ENCODE results near the gene APC2. TPM values are rescaled to one million over a fixed set of nuclear protein-coding genes. Genes with fewer than 3 reads are reported as not detected.

Gene APC2
- total RNA-seq, 4 donors from 2014 or later: 0.02 to 1.2 (median 0.35) TPM

DNA sequence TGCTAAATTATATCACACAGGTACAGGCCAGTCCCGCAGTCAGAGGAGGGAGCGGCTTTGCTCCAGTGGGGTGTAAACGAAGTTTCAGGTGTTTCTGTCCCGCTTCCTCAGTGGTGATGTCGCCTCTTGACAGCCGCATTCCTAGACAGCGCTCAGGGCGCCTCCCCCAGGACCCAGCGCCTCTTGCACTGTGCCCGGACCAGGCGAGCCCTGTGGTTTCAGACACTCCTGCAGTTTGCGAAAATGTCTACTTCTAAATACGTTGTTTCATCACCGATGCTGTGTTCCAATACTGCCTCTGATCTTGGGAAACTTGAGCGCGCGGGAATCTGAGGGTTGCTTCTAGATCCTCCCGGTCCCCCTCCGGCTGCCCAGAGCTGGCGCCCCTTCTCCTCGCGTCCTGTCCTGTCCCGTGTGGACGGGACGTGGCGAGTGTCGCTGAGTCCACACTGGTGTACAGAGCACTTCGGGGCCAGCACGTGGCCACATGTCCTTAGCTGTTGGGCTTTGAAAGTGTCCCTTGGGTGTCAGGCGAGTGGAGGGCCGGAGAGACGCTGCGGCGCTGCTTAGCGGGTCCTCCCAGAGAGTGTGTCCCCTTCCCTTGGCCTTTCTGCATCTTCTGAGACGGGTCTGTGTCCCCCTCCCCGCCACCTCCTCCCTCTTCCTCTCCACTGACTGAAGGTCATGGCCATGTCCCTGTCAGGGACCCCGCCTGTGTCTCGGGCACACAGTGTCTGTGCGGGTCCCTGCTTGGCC lies 26.3 kb upstream of the APC2 start:
- Histone ChIP-seq H3K27me3 (no peaks in the 10 kb centered on the region), H3K9me3 (no peaks in the 10 kb centered on the region), H3K4me1 (peaks cover 0 to 10% (median 0%) of the 10 kb centered on the region in 3 donors), H3K27ac (no peak overlapping the region), H3K4me3 (no peak overlapping the region), H3K36me3 (peaks cover 0 to 100% of the 10 kb centered on the region in 2 donors)
- TF ChIP-seq, protein P1, sequence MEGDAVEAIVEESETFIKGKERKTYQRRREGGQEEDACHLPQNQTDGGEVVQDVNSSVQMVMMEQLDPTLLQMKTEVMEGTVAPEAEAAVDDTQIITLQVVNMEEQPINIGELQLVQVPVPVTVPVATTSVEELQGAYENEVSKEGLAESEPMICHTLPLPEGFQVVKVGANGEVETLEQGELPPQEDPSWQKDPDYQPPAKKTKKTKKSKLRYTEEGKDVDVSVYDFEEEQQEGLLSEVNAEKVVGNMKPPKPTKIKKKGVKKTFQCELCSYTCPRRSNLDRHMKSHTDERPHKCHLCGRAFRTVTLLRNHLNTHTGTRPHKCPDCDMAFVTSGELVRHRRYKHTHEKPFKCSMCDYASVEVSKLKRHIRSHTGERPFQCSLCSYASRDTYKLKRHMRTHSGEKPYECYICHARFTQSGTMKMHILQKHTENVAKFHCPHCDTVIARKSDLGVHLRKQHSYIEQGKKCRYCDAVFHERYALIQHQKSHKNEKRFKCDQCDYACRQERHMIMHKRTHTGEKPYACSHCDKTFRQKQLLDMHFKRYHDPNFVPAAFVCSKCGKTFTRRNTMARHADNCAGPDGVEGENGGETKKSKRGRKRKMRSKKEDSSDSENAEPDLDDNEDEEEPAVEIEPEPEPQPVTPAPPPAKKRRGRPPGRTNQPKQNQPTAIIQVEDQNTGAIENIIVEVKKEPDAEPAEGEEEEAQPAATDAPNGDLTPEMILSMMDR (IDR thresholded peaks at IDR 0.05): no peak
- ATAC-seq: no peak
- 85 to 88% methylated on average over 12 to 16 of the region's 40 CpGs for WGBS, 2 donors (ENCODE audit: low coverage in 1 of 2)

- peaks cover 0 to 2% (median 0%) of the 10 kb centered on the region in 3 donors for H3K4me1 ChIP-seq
- H3K4me3 ChIP-seq: no peak overlapping the region
- H3K36me3 ChIP-seq: peaks cover 0 to 100% of the 10 kb centered on the region in 2 donors
- 76 to 85% methylated on average over 14 to 25 of the region's 42 CpGs for WGBS, 2 donors (ENCODE audit: low coverage in 1 of 2)
- no peaks in the 10 kb centered on the region for H3K27me3 ChIP-seq
- no peaks in the 10 kb centered on the region for H3K9me3 ChIP-seq
- H3K27ac ChIP-seq: no peak overlapping the region
- ATAC-seq: no peak
- TF ChIP-seq POLR2A (IDR thresholded peaks at IDR 0.05): no peak
- TF ChIP-seq POLR2AphosphoS5 (IDR thresholded peaks at IDR 0.05): no peak
- TF ChIP-seq, protein P1 (IDR thresholded peaks at IDR 0.05): no peak
- no peak for TF ChIP-seq EP300 (IDR thresholded peaks at IDR 0.05)
Observed at GRCh38 chr19:1424192-1424955, 25.5 kb upstream of the APC2 start.

GRCh38 chr19:1425102-1425837 lies 24.7 kb upstream of the APC2 start:
- Histone ChIP-seq H3K27me3 (no peaks in the 10 kb centered on the region), H3K9me3 (no peaks in the 10 kb centered on the region), H3K27ac (no peak overlapping the region), H3K36me3 (peaks cover 0 to 100% of the 10 kb centered on the region in 2 donors), H3K4me1 (no peaks in the 10 kb centered on the region), H3K4me3 (no peak overlapping the region)
- ATAC-seq: no peak
- TF ChIP-seq EP300 (IDR thresholded peaks at IDR 0.05) (no peak), POLR2A (IDR thresholded peaks at IDR 0.05) (no peak), POLR2AphosphoS5 (IDR thresholded peaks at IDR 0.05) (no peak)
- TF ChIP-seq, protein P1 (IDR thresholded peaks at IDR 0.05): no peak
- 75 to 77% methylated on average over 10 to 13 of the region's 33 CpGs for WGBS, 2 donors (ENCODE audit: low coverage in 1 of 2)

DNA sequence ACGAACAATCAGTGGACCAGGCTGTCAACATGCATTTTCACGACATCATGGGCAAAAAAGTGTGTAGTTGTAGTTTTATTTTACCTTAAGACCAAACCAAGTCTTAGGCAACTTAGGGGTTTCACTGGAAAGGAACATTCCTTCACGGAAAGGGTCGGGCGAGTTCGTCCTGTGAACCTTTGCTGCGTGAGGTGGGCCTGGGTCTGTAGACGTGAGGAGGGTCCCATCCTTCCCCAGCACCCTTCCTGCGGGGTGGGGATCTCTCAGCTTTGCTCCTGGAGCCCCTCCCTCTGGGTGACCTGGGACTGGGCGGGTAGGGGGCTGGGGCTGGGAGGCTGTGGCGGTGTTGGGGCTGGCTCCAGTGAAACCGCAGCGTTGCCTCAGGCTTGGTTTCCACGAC lies 24.0 kb upstream of the APC2 start:
- Histone ChIP-seq H3K36me3 (peaks cover 0 to 100% of the 10 kb centered on the region in 2 donors), H3K4me1 (no peaks in the 10 kb centered on the region), H3K4me3 (no peak overlapping the region), H3K9me3 (no peaks in the 10 kb centered on the region), H3K27ac (no peak overlapping the region), H3K27me3 (no peaks in the 10 kb centered on the region)
- TF ChIP-seq POLR2A (IDR thresholded peaks at IDR 0.05): no peak
- no peak for TF ChIP-seq POLR2AphosphoS5 (IDR thresholded peaks at IDR 0.05)
- TF ChIP-seq, protein P1 (IDR thresholded peaks at IDR 0.05): no peak
- 80 to 94% methylated on average over 1 to 3 of the region's 14 CpGs for WGBS, 2 donors (ENCODE audit: low coverage in 1 of 2)
- ATAC-seq: no peak
